Testis (tissue), 3 donors: ENCODE results near the gene RABGAP1L. TPM values are rescaled to one million over a fixed set of nuclear protein-coding genes. Genes with fewer than 3 reads are reported as not detected.
"Not testable (repeated sequence)": the region's sequence is repeated elsewhere in the genome, so short reads cannot be mapped to it uniquely, and the experiment has no call there.

ENCODE experiments used
- DNase-seq: peaks from one replicate; pipeline ENCODE4 v3.0.0-alpha.2; 2019
- H3K27ac ChIP-seq, 2 donors: fragments of 200-600 bp; sonication (generic); one replicate each; pipeline ENCODE4 v1.5.1; 2019
- H3K27me3 ChIP-seq: fragments of 200-600 bp; sonication (generic); one replicate; pipeline ENCODE4 v1.5.1; 2019
- H3K36me3 ChIP-seq: fragments of 200-600 bp; sonication (generic); one replicate; pipeline ENCODE4 v1.5.1; 2017; ENCODE audit warnings: low read depth; ENCODE audit errors: missing control alignments
- H3K4me1 ChIP-seq: fragments of 200-600 bp; sonication (generic); one replicate; pipeline ENCODE4 v1.5.1; 2019
- H3K4me3 ChIP-seq, 2 donors: fragments of 200-600 bp; sonication (generic); one replicate each; pipeline ENCODE4 v1.5.1; 2017 to 2019
- H3K9me3 ChIP-seq: fragments of 200-600 bp; sonication (generic); one replicate; pipeline ENCODE4 v1.5.1; 2017
- CTCF ChIP-seq, 3 experiments: fragments of 450-650 bp in 2 of 3; fragments of 200-600 bp in 1 of 3; sonication (generic) in 1 of 3; IDR thresholded peaks; one replicate each; pipeline ENCODE4 v1.5.1; 2016 to 2019; ENCODE audit warnings: antibody characterized with exemption in 3 of 3, mild to moderate bottlenecking in 2 of 3, moderate library complexity in 1 of 3
- POLR2A ChIP-seq: fragments of 450-650 bp; IDR thresholded peaks from one replicate; pipeline ENCODE4 v1.6.1; 2017; ENCODE audit warnings: antibody characterized with exemption, mild to moderate bottlenecking, moderate library complexity
- WGBS, 2 donors: methylation state at CpG; one replicate each; pipeline ENCODE4 v1.1.5; 2018; 5-methylcytosine and 5-hydroxymethylcytosine counted together
- intact Hi-C: fragments of 100-400 bp; cut with DNase I; formaldehyde crosslinking; loops from one replicate; pipeline ENCODE4 v1.15.1; 2023; ENCODE audit warnings: low total_unique reads
- polyA plus RNA-seq: library from polyadenylated mRNA; stranded (reverse); fragments of 350-450 nt; fragmentation: Illumina TruSeq; extraction: RNeasy Lipid Tissue Mini Kit (QIAGEN cat#74804); gene quantifications from one replicate; pipeline ENCODE4 v1.2.3, GENCODE V29; 2014; ENCODE audit warnings: low read depth, low replicate concordance; ENCODE audit not compliant: insufficient read depth
- total RNA-seq, 2 donors: library from RNA; depleted of rRNA; stranded (reverse); fragments of >200 nt; gene quantifications; one replicate each; pipeline ENCODE4 v1.2.3, GENCODE V29; 2016

Gene RABGAP1L
- total and polyA plus RNA-seq, 3 donors from 2014 or later: 40.5 to 53.1 (median 49.5) TPM

- H3K27ac ChIP-seq: no peak overlapping the region
- no peaks in the 10 kb centered on the region for H3K4me1 ChIP-seq
- WGBS, 2 donors: 78 to 81% methylated on average over 3 of the region's 3 CpGs
- TF ChIP-seq CTCF (IDR thresholded peaks at IDR 0.05) (no peak), POLR2A (no peak)
- no peaks in the 10 kb centered on the region for H3K27me3 ChIP-seq
- no peak for DNase-seq
- intact Hi-C loops: no loop called here
- no peaks in the 10 kb centered on the region for H3K9me3 ChIP-seq
- H3K36me3 ChIP-seq: no peaks in the 10 kb centered on the region
- no peak overlapping the region for H3K4me3 ChIP-seq
Measured at GRCh38 chr1:175019524-175019923, 860.2 kb downstream of the RABGAP1L start.

GRCh38 chr1:175023043-175023921 lies 864.0 kb downstream of the RABGAP1L start, which contains the start of gene MRPS14:
Gene MRPS14, minus strand, starts transcription at chr1:175023425. Its CDS starts 17 bp downstream, at chr1:175023408.
- Histone ChIP-seq H3K4me3 (peak within 1 kb of the TSS; percentile 66 to 98), H3K27ac (peak within 1 kb of the TSS; percentile 73 to 92), H3K36me3 (no peaks in the 10 kb centered on the region), H3K4me1 (no peaks in the 10 kb centered on the region), H3K27me3 (no peaks in the 10 kb centered on the region), H3K9me3 (no peaks in the 10 kb centered on the region)
- peak; percentile 10 for TF ChIP-seq POLR2A
- no peak for TF ChIP-seq CTCF (IDR thresholded peaks at IDR 0.05)
- 2 to 4% methylated on average over 41 to 42 of the region's 42 CpGs for WGBS, 2 donors
- DNase-seq: peak; percentile 98
- intact Hi-C loops: no loop called here

- Histone ChIP-seq H3K27ac (peak overlapping the region; percentile 73 to 92), H3K4me3 (peak overlapping the region; percentile 66 to 98)
- H3K27me3 ChIP-seq, intact Hi-C loops, H3K36me3 ChIP-seq, H3K9me3 ChIP-seq, DNase-seq, H3K4me1 ChIP-seq: not testable (repeated sequence)
- 58 to 74% methylated on average over 2 of the region's 2 CpGs for WGBS, 2 donors
Measured at GRCh38 chr1:175023922-175024242, 864.6 kb downstream of the RABGAP1L start.

GRCh38 chr1:175024773-175025172 lies 865.5 kb downstream of the RABGAP1L start:
- intact Hi-C loops: no loop called here
- H3K27me3 ChIP-seq: no peaks in the 10 kb centered on the region
- DNase-seq: no peak
- H3K9me3 ChIP-seq: no peaks in the 10 kb centered on the region
- no peak for TF ChIP-seq CTCF (IDR thresholded peaks at IDR 0.05)
- TF ChIP-seq POLR2A: no peak
- WGBS, 2 donors: 83 to 84% methylated on average over 2 of the region's 2 CpGs
- no peak overlapping the region for H3K27ac ChIP-seq
- no peak overlapping the region for H3K4me3 ChIP-seq
- no peaks in the 10 kb centered on the region for H3K36me3 ChIP-seq
- no peaks in the 10 kb centered on the region for H3K4me1 ChIP-seq

- no peak overlapping the region for H3K27ac ChIP-seq
- no peak for DNase-seq
- no peak overlapping the region for H3K4me3 ChIP-seq
- no peaks in the 10 kb centered on the region for H3K36me3 ChIP-seq
- no peaks in the 10 kb centered on the region for H3K27me3 ChIP-seq
- intact Hi-C loops: no loop called here
- 80 to 89% methylated on average over 4 of the region's 4 CpGs for WGBS, 2 donors
- no peaks in the 10 kb centered on the region for H3K9me3 ChIP-seq
- TF ChIP-seq POLR2A (no peak), CTCF (IDR thresholded peaks at IDR 0.05) (no peak)
- H3K4me1 ChIP-seq: no peaks in the 10 kb centered on the region
Measured at GRCh38 chr1:175033953-175034352, 874.6 kb downstream of the RABGAP1L start.
